GM21423 (cell line): ENCODE data around the gene VTCN1.
A peak's percentile ranks its signal among the peaks of the same experiment; 100 is the strongest.
"Not testable (repeated sequence)": the region's sequence is repeated elsewhere in the genome, so short reads cannot be mapped to it uniquely, and the experiment has no call there.

ENCODE experiments used
- ATAC-seq: cut with Tn5 transposase; IDR thresholded peaks from one replicate; pipeline ENCODE4 v1.9.1; 2021; ENCODE audit warnings: mild to moderate bottlenecking, moderate library complexity; ENCODE audit not compliant: unreplicated experiment

Gene VTCN1

DNA sequence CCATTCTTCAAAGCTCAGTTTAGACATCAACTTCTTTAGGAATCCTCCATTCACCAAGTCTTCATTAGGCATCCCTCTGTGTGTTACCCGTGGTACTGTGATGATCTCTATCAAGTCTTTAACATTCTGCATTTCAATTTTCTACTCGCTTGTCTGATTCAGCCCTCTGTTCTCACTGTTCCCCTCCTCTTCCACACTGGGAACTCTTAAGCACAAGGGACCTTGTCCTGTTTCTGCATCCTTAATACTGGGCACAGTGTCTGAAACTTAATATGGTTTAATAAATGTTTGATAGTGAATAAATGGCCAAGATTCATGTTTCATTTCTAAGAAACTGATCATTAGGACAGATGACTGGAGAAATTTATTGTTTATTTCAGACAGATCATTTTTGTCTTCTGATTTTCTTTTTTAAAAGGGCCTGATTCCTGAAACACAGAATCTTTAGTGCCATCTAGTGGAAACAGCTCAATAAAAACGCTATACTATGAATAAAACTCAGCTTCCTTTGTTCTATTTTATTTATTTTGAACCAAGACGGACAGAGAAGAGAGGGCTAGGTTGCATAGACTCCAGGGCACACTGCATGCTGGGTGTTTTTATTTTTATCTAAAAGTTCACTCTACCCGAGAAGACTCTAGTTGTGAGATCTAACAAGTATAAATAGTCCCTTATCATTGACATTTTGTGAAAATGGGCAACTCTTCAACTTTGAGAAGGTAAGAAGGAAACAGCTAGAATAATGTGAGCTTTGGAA, 82.2 kb downstream of the VTCN1 start:
- no peak for ATAC-seq

DNA sequence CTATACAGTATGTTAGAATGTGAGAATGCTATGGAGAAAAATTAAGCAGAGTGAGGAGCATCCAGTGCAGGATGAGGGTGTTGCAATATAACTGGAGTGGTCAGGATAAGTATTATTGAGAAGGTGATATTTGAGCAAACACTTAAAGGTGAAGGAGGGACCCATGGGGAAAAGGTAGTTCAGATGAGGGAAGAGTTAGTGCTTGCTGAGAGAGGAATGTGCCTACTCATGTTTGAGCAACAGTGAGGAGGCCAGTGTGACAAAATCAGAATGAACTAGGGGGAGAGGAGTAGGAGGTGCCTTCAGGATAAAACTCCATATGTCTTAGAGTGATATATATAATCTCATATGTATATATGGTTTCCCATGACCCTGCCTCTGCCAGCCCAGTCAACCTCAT, 82.9 kb downstream of the VTCN1 start:
- ATAC-seq = no peak

DNA sequence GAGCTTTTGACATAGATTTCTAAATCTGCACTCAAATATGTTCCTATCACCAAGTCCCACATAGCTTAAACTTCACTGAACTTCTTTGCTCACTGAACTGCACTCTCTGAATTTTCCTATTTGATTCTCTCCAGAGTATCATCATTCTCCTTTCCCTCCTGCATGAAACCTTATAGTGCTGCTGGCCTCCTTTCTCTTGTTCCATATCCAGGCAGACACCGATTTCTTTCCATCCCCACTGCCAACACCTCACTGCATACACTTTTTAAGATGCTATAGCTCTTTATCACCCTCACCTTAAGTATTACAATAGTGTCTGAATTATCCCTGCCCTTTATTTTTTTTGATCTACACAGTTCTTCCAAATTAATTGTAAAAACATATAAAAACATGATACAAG, 86.1 kb downstream of the VTCN1 start:
- ATAC-seq = no peak

DNA sequence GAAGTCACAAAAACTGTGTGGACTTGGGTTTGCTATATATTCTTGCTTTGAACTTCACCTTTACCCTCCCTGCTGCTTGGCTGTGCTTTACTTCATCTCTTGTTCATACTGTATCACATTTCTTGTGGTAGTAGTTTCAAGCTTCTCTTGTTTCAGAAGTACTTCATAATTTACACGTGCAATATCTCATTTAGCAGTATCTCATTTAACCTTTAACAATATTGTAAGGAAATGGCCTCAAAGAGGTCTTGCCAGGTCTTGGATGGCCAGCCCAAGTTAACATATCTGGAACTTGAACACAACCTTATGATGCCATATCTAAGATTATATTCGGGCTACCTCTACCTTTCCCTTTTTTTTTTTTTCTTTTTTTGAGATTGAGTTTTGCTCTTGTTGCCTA, 87.5 kb downstream of the VTCN1 start:
- no peak for ATAC-seq

DNA sequence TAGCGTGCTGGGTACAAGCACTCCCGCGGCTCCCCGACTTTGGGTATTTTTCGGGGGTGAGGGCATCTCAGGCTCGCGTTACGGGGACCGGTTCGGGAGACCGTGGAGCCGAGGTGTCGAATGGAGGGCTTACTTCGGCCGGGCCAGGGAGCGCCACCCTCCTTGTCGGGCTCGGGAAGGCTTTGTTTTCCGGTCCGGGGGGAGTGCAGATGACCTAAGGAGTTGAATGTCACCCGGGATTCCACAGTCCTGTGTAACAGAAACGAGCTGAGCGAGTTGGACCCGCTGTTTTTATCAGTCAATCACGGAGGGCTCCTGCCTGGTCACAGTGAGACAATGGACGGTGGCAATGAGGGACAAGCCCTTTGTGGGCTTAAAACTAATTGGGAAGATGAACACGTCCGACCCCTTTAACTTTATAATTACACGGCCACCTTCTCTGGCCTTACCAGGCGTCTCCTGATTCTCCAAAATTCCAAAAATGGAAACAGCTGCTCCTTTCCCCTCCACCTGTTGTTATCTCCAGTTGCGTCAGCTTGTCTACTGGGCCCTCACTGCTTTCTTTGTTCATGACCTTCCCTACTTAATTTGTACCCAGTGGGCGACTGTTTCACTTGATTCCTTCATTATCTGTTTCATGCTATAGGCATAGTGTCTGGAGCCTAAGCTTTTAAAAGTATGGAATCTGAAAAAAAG, 88.2 kb downstream of the VTCN1 start:
- ATAC-seq = no peak

DNA sequence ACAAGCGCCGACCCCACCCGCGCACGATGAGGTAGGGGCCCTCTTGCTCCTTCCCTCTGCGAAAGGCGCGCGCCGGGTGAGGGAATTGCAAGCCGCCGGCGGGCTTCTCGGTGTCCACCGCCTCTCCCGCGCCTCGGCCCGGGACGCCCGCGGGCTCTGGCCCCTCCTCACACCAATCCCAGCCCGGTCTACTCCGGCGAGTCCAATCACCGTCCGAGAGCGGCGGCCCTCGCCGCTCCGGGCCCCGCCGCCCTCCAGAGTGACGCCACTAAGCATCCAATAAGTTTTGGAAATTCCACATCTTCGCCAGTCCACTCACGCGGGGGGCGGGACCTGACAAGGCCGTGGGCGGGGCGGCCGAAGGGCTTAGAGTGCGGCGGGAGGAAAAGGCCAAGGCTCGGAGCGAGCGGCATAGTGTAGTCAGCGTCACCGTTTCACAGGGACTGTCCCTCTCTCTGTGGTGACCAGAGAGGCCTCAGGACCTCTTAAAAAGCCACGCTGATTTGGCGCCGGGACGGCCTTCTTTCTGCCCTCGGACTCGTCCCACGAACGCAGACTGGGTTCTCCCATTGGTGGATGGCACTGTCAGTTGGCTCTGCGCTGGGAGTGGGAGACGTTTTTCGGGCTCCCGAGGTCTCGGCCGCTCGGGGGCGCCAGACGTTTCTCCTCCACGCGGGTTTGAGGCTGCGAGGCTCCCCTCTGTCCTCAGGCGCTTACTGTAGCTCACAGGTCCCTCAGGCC, 89.0 kb downstream of the VTCN1 start, which contains the start of gene TRIM45:
TSS of gene TRIM45 (minus strand) at position 161 of the 741 bp plus-strand sequence. CDS start 548 bp downstream, outside the sequence.
- peak; percentile 91 for ATAC-seq

DNA sequence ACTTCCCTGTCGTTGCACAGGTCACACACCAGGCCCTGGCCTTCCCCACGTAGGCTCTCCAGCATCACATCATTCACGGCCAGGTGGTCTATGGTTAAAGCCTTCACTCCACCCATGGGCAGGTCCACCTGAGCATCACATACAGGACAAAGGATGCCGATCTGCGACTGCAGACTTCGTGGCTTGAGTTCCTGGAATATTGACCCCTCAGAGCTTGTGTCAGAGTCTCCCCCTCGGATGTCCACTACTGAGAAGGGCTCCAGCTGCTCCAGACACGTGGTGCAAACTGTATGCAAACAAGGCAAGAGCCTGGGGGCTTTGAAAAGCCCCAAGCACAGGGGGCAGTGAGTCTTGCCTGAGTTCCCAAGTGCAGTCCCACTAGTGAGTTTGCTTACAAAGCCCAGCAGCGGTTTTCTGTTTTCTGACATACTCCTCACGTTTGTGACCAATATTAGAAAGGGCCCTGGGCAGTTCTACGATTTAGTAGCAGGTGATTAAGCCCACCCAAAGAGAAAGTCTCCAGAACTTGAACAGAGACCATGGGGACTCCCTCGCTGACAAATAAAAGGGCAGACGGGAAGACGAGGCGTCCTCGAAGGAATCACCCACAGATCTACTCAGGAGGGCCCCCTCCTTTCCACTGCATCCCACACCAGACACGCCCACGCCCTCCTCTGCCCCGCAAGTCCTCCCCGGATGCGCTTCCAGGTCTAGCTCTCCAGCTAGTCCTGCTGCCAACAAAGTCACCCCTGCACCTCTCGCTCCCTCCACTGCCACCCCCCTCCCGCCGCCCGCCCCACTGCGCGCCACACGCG, 89.7 kb downstream of the VTCN1 start:
- ATAC-seq = peak; percentile 2

DNA sequence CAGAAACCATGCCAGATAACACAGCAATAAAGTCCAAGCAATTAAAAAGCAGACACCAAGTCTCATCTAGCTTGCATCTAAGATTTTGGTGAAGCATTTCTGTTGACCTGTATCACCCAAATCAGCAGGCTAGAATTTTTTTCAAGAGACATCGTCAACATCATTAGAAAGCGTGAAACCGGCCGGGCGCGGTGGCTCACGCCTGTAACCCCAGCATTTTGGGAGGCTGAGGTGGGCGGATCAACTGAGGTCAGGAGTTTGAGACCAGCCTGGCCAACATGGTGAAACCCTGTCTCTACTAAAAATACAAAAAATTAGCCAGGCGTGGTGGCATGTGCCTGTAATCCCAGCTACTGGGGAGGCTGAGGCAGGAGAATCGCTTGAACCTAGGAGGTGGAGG, 91.6 kb downstream of the VTCN1 start:
- ATAC-seq = not testable (repeated sequence)

DNA sequence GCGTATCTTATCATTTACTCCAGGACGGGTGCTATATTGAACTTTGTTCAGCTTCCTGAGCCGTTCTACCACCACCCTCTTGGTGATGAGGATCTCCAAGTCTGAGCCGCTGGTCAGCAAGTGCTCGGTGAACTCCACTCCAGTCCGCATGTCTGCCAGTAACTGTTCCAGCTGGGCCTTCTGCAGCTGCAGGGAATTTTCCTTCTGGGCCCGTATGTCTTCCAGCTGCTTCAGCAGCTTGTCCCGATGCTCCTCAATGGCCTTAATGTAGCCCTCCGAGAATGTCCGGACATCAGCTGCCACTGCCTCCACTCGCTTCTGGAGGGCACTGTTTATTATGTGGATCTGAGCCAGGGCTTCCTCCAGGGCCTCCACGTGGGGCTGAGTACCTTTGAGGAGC, 92.6 kb downstream of the VTCN1 start:
- no peak for ATAC-seq

DNA sequence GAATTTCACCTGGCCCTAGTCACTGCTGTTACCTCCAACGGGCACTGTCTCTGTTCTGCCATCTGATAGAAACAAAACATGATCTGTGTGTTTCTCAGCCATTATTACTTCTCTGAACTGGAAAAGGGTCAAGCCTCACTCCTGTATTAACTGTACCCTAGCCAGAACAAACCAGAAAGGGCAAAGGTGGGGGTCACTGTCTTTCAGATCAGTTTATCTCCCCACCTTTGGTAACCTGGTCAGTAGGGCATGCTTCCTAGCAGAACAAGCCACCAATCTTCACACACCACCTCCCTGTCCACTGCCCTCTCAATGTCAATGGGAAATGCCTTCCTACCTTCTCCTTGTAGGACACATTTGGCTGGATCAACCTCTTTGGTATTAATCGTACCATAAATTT, 93.0 kb downstream of the VTCN1 start:
- ATAC-seq = no peak

DNA sequence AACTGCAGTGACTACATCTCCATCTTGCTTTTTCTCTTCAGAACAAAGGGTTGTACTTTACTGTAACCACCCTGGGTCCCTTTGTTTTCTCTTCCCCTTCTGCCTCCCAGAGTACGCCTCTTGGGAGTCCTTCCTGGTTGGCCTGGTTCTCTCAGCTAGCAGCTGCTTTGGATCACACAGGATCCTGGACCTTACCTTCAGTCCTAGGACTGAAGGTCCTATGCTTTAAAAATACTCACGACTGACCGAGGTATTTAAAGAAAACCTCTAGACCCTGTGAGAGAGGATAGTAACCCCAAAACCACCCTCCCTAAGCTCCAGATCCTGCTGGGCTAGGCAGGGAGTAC, 94.0 kb downstream of the VTCN1 start:
- ATAC-seq = no peak

DNA sequence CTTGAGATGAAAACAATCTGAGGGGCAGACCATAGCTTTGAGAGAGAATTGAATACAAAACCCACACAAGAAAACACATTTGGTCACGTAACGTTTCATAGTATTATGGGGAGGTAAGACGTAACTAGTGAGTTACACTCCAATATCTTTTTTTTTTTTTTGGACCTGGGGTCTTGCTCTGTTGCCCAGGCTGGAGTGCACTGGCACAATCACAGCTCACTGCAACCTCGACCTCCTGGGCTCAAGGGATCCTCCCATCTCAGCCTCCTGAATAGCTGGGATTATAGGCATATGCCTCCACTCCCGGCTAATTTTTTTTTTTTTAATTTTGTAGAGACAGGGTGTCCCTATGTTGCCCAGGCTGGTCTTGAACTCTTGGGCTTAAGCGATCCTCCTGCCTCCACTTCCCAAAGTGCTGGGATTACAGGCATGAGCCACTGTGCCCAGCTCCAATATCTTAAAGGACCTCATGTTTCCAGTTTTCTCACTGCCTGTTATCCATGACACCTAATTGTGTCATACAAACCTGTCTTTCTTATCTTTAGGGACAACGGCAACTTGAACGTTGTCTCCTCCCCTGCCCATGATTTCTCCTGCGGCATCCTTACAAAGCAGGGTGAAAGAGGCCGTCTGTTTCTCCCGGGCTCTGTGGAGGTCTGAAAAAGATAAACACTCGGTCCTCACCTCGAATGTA, 94.5 kb downstream of the VTCN1 start:
- ATAC-seq = no peak

DNA sequence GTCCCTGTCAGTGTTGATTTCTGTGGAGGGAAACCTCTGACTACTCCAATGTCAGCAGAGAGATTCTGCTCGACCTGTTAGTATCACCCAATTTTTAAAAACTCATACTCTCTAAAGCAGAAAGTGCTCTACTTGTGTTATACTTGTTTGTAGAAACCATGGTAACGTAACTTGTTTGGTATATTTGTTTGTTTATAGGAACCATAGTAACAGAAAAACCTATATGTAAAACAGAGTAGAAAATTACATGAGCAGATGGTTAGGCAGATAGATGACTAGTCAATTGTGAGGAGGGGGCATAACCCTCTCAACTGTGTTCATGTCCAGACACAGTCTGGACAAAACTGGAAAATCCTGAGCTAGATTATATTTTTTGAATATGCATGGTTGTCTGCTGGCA, 95.8 kb downstream of the VTCN1 start:
- no peak for ATAC-seq

DNA sequence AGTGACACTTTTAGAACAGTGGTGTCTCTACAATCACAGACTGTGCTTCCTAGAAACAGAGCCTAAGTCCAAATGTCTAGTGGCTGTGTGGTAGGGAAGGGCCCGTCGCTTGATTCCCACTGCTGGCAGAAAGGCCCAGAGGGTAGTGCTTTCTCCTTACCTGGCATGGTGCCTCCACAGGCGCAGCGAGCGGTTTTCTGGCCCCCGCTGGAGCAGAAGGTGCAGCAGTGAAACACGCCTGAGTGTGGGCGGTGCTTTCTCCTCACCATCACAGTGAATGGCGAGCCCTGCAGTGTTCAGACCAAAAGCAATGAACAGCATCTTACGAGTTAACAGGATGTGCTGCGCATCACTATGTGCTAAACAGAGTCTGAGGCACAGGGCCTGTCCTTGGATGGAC, 97.5 kb downstream of the VTCN1 start:
- ATAC-seq = no peak

DNA sequence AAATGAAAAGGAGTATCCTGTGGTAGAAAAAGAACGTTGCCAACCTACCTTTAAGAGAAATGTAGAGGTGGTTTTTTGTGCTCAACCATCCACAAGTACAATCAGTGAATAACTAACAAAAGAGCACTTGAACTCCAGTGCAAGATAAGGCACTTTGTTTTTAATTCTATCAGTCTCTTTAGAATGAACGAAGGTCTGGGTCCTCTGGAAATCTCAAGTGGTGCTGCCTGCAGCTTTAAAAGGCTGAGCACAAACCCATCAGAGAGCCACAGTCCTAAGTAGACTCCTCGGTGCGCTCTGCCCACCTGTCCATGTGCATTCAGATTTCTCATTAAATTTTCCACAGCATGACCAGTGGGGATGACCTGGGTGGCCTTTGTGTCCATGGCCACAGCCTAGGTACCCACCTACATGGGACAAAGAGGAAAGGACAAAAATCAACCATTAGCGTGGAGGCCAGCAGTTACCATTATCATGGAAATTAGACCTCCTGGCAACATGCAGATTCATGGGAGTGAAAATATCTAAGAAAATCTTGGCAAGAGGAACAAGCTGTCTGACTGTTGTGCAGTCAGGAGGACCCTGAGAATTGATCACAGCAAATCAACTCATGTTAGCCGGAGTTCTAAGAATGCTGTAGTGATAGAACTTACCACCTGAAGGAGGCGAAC, 98.5 kb downstream of the VTCN1 start:
- no peak for ATAC-seq

DNA sequence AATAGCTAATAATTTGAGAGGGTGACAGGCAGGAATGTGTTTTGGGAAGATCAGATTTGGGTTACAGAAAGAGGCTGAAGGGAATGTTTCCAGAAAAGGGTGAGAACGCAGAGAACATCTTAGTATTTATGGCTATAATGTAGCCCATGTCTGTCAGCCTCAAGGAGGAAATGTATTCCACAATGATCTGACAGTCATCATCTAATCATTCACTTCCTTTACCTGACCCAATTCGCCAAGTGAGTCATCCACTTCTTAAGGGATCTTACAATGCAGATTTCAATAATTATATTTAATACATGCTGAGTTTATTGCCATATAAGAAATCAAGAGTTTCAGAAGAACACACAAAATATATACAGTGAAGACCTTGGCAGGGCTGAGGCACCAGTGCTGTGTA, 100.0 kb downstream of the VTCN1 start:
- no peak for ATAC-seq

DNA sequence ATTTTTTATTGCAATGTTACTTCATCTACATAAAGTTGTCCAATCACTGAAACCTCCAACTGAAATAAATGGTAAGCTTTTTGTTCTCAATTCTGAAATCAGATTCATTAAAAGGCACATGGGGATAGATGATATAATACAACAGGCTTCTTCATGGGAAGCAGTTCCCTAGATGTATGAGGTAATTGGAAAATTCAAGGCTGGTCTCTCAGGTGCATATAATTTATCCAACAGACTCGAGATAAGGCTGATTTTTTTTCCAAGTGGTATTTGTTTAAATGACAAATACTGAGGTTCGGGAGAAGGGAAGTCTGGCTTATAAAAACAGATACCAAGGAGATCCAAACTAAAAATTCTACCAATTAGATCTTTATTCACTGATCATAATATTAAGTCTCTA, 103.4 kb downstream of the VTCN1 start:
- ATAC-seq = no peak

DNA sequence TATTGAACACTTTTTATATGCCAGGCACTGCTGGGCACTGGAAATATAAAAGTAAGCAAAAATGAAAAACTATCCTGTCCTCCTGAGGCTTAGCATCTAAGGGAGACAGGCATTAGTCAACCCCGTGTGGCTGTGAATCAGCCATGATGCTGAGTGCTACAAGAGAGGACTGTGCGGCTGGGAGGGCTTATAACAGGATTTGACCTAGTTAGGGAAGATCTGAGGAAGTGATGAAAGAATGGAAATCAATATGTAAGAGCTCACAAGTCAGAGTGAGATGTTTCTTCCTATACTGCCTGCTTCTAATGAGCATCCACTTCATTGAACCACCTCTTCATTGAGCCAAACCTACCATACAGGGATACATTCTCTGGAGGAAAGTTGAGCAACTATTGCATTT, 104.2 kb downstream of the VTCN1 start:
- ATAC-seq = no peak

DNA sequence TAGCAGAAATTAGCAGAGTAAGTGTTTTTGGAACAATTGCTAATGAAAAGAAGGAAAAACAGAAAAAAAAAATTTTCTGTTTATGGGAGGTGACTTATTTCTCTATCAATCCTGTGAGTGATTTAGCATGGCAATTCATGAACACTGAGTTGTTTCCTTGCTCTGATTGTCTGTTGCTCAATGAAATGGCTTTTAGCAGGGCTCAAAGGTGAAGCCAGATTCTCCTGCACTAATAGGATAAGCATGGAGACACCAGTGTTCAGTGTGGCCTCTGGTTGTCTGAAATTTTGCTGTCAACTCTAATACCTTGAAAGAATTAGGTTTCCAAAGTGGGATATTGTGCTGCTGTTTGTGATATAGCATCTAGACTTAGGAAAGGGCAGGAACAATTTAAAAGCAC, 105.0 kb downstream of the VTCN1 start:
- no peak for ATAC-seq

DNA sequence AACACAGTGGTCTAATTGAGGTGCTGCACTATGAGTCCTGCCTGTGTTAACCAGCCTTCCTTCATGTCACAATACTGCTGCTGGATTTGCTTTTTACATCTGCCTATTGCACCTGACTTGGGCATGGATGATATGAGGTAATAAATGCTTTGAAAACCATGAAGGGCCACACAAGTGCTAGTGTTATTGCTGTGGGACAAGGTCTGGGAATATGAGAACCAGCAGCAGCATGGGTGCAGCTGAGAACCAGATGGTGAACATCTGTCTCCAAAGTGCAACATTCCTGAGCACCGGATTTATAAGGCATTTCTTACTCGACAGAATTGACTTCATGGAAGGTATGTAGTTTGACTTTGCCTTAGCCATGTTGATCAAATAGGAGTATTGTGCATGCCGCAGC, 105.7 kb downstream of the VTCN1 start:
- ATAC-seq = no peak
